Suprapubic skin (tissue), 4 donors: ENCODE data around the gene BAIAP3. TPM values are rescaled to one million over a fixed set of nuclear protein-coding genes. Genes with fewer than 3 reads are reported as not detected.

Experiments
- DNase-seq, 2 donors: peaks; one replicate each; pipeline ENCODE4 v3.0.0-alpha.2; 2019; ENCODE audit warnings: low spot score in 2 of 2
- H3K27ac ChIP-seq: fragments of 200-600 bp; sonication (generic); one replicate; pipeline ENCODE4 v1.5.1; 2019
- H3K27me3 ChIP-seq: fragments of 200-600 bp; sonication (generic); one replicate; pipeline ENCODE4 v1.5.1; 2019
- H3K36me3 ChIP-seq: fragments of 200-600 bp; sonication (generic); one replicate; pipeline ENCODE4 v1.5.1; 2019
- H3K4me1 ChIP-seq: fragments of 200-600 bp; sonication (generic); one replicate; pipeline ENCODE4 v1.5.1; 2019
- H3K4me3 ChIP-seq: fragments of 200-600 bp; sonication (generic); one replicate; pipeline ENCODE4 v1.5.1; 2019; ENCODE audit warnings: mild to moderate bottlenecking
- H3K9me3 ChIP-seq: fragments of 200-600 bp; sonication (generic); one replicate; pipeline ENCODE4 v1.5.1; 2019
- CTCF ChIP-seq, 2 donors: fragments of 200-600 bp in 1 of 2; fragments of 450-650 bp in 1 of 2; sonication (generic) in 1 of 2; IDR thresholded peaks; one replicate each; pipeline ENCODE4 v1.5.1; 2016 to 2019; ENCODE audit warnings: antibody characterized with exemption in 2 of 2, mild to moderate bottlenecking in 1 of 2, moderate library complexity in 1 of 2
- EP300 ChIP-seq: sonication (generic); formaldehyde crosslinking; IDR thresholded peaks from one replicate; pipeline ENCODE4 v1.6.1; 2017; ENCODE audit warnings: antibody characterized with exemption
- POLR2A ChIP-seq, 2 donors: fragments of 450-650 bp; IDR thresholded peaks; one replicate each; pipeline ENCODE4 v1.6.1; 2017; ENCODE audit warnings: antibody characterized with exemption in 2 of 2, mild to moderate bottlenecking in 2 of 2, moderate library complexity in 2 of 2
- POLR2AphosphoS5 ChIP-seq, 3 donors: sonication (generic); formaldehyde crosslinking; IDR thresholded peaks; one replicate each; pipeline ENCODE4 v1.6.1; 2017; ENCODE audit warnings: antibody characterized with exemption in 3 of 3
- WGBS: methylation state at CpG from one replicate; pipeline ENCODE4 v1.1.5; 2018; 5-methylcytosine and 5-hydroxymethylcytosine counted together
- total RNA-seq, 4 donors: library from RNA; depleted of rRNA; stranded (reverse); fragments of >200 nt; gene quantifications; one replicate each; pipeline ENCODE4 v1.1.0, GENCODE V29; 2016

Gene BAIAP3
- total RNA-seq, 4 donors from 2014 or later: 0.87 to 6.2 (median 2.5) TPM

GRCh38 chr16:1343428-1344242, 10.2 kb downstream of the BAIAP3 start:
- Histone ChIP-seq H3K4me1 (peaks cover 40% of the 10 kb centered on the region), H3K36me3 (peaks cover 6% of the 10 kb centered on the region), H3K4me3 (peak overlapping the region; percentile 31), H3K9me3 (no peaks in the 10 kb centered on the region), H3K27ac (no peak overlapping the region), H3K27me3 (peaks cover 7% of the 10 kb centered on the region)
- TF ChIP-seq POLR2AphosphoS5 (IDR thresholded peaks at IDR 0.05): no peak
- TF ChIP-seq POLR2A (IDR thresholded peaks at IDR 0.05): no peak
- no peak for TF ChIP-seq CTCF (IDR thresholded peaks at IDR 0.05)
- no peak for TF ChIP-seq EP300
- WGBS: 59% methylated on average over 37 of the region's 44 CpGs
- DNase-seq: no peak

- Histone ChIP-seq H3K4me3 (no peak overlapping the region), H3K27me3 (peaks cover 3% of the 10 kb centered on the region), H3K27ac (no peak overlapping the region), H3K9me3 (no peaks in the 10 kb centered on the region), H3K36me3 (peaks cover 15% of the 10 kb centered on the region), H3K4me1 (peaks cover 40% of the 10 kb centered on the region)
- DNase-seq: no peak
- TF ChIP-seq POLR2A (IDR thresholded peaks at IDR 0.05): no peak
- TF ChIP-seq EP300: no peak
- no peak for TF ChIP-seq CTCF (IDR thresholded peaks at IDR 0.05)
- TF ChIP-seq POLR2AphosphoS5 (IDR thresholded peaks at IDR 0.05): no peak
- WGBS: 94% methylated on average over 3 of the region's 14 CpGs
These were observed 11.1 kb downstream of the BAIAP3 start for GRCh38 chr16:1344499-1344898.

- Histone ChIP-seq H3K27me3 (peaks cover 3% of the 10 kb centered on the region), H3K4me3 (no peak overlapping the region), H3K27ac (no peak overlapping the region), H3K4me1 (peaks cover 41% of the 10 kb centered on the region), H3K36me3 (peaks cover 21% of the 10 kb centered on the region), H3K9me3 (no peaks in the 10 kb centered on the region)
- no peak for TF ChIP-seq CTCF (IDR thresholded peaks at IDR 0.05)
- no peak for TF ChIP-seq EP300
- TF ChIP-seq POLR2A (IDR thresholded peaks at IDR 0.05): no peak
- no peak for TF ChIP-seq POLR2AphosphoS5 (IDR thresholded peaks at IDR 0.05)
- 56% methylated on average over 7 of the region's 11 CpGs for WGBS
- DNase-seq: no peak
These were observed 11.6 kb downstream of the BAIAP3 start for GRCh38 chr16:1345087-1345486.

GRCh38 chr16:1345651-1346421, 12.4 kb downstream of the BAIAP3 start:
- Histone ChIP-seq H3K4me1 (peaks cover 49% of the 10 kb centered on the region), H3K9me3 (no peaks in the 10 kb centered on the region), H3K27me3 (peaks cover 3% of the 10 kb centered on the region), H3K27ac (no peak overlapping the region), H3K4me3 (no peak overlapping the region), H3K36me3 (peaks cover 26% of the 10 kb centered on the region)
- 73% methylated on average over 3 of the region's 31 CpGs for WGBS
- DNase-seq: no peak
- TF ChIP-seq EP300 (no peak), POLR2A (IDR thresholded peaks at IDR 0.05) (no peak), POLR2AphosphoS5 (IDR thresholded peaks at IDR 0.05) (no peak), CTCF (IDR thresholded peaks at IDR 0.05) (no peak)
